NB4 (cell line): Measurements from ENCODE around the gene SDCBP2.

ENCODE experiments used
- POLR2A ChIP-seq: IDR thresholded peaks from 2 replicates; pipeline ENCODE4 v1.6.1; 2011; ENCODE audit warnings: mild to moderate bottlenecking; ENCODE audit not compliant: insufficient read length; ENCODE audit errors: extremely low read depth
- TF ChIP-seq, protein P1 (sequence below): IDR thresholded peaks from one replicate; pipeline ENCODE4 v1.5.1; 2012; ENCODE audit warnings: low read depth, low read length

DNA sequence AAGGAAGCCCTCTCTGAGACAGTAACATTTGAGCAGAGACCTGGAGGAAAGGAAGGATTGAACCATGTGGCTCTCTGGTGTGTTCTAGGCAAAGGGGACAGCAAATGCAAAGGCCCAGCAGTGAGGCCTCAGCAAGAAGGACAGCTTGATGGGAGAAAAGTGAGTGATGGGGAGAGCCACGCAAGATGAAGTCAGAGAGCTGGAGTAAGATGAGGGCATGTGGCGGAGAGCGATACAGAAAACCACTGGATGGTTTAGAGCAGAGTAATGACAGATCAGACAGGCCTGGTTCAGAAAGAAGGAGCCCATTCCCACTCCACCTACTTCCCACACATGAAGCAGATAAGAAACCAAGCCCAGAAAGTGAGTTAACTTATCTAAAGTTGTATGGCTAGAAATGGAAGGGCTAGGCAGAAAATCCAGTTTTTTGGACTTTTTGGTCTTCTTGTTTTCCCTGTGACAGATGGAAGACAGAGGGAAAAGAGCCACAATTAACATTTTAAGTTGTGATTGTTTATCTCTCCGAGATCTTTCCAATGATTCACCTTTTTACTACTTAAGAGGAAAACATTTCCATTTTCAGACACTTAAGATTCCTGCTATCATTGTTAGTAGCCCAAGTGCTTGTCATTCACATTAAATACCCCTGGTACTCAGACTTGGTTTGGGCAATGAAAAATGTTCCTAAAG, 63.6 kb downstream of the SDCBP2 start:
- TF ChIP-seq, protein P1, sequence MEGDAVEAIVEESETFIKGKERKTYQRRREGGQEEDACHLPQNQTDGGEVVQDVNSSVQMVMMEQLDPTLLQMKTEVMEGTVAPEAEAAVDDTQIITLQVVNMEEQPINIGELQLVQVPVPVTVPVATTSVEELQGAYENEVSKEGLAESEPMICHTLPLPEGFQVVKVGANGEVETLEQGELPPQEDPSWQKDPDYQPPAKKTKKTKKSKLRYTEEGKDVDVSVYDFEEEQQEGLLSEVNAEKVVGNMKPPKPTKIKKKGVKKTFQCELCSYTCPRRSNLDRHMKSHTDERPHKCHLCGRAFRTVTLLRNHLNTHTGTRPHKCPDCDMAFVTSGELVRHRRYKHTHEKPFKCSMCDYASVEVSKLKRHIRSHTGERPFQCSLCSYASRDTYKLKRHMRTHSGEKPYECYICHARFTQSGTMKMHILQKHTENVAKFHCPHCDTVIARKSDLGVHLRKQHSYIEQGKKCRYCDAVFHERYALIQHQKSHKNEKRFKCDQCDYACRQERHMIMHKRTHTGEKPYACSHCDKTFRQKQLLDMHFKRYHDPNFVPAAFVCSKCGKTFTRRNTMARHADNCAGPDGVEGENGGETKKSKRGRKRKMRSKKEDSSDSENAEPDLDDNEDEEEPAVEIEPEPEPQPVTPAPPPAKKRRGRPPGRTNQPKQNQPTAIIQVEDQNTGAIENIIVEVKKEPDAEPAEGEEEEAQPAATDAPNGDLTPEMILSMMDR, result no peak
- TF ChIP-seq POLR2A, result no peak
